Vagina (tissue), 2 donors: ENCODE results near the gene DLX1.

Experiments used
- POLR2A ChIP-seq, 2 donors: fragments of 450-650 bp; IDR thresholded peaks; one replicate each; pipeline ENCODE4 v1.6.1; 2017; ENCODE audit warnings: antibody characterized with exemption in 2 of 2, mild to moderate bottlenecking in 2 of 2, moderate library complexity in 2 of 2
- TF ChIP-seq, protein P1 (sequence below), 3 experiments: fragments of 450-650 bp in 2 of 3; fragments of 200-600 bp in 1 of 3; sonication (generic) in 1 of 3; IDR thresholded peaks; one replicate each; pipeline ENCODE4 v1.5.1; 2017 to 2019; ENCODE audit warnings: antibody characterized with exemption in 3 of 3, mild to moderate bottlenecking in 2 of 3, moderate library complexity in 2 of 3

DNA sequence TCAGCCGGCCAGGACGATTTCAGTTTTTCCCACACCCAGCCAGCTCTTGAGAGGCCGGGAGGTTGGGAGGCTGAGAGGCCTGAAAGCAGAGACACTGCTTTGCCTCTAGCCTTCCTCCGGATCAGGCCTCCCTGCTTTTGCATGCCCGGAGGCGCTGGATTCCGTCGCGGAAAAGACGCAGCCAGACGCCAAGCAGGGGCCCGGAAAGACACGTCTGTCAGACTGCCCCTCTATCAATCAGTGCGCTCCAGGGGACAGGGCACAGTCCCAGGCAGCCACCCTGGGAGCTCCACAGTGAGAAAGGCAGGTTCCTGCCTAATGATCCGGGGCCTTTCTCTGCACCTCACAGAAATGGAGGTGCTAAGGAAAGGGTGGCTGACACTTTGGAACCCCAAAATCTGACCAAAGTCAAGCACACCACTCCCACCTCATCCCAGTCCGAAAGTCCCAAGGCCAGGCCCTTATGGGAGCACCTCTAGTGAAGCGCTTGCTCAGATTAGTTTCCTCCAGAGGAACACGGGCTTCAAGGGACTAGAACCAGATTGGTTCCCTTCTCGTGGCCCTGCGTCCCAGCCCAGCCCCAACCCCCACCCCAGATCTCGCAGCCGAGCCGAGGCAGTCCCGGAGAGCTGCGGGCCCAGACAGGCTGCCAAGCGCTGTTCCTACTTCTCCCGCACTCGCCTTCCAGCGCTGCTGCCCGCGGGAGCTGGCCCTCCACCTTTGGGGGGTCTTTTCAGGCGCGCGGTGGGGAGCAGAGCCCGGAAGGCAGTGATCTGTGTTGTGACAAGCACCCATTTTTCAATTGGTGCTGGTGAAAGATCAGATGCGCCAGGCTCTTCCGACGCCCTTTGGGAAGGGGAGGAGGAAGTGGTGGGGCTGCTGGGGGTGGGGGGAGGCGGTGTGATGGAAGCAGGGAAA is 5.0 kb downstream of the DLX1 start:
- TF ChIP-seq, protein P1, sequence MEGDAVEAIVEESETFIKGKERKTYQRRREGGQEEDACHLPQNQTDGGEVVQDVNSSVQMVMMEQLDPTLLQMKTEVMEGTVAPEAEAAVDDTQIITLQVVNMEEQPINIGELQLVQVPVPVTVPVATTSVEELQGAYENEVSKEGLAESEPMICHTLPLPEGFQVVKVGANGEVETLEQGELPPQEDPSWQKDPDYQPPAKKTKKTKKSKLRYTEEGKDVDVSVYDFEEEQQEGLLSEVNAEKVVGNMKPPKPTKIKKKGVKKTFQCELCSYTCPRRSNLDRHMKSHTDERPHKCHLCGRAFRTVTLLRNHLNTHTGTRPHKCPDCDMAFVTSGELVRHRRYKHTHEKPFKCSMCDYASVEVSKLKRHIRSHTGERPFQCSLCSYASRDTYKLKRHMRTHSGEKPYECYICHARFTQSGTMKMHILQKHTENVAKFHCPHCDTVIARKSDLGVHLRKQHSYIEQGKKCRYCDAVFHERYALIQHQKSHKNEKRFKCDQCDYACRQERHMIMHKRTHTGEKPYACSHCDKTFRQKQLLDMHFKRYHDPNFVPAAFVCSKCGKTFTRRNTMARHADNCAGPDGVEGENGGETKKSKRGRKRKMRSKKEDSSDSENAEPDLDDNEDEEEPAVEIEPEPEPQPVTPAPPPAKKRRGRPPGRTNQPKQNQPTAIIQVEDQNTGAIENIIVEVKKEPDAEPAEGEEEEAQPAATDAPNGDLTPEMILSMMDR (IDR thresholded peaks at IDR 0.05) = no peak
- no peak for TF ChIP-seq POLR2A (IDR thresholded peaks at IDR 0.05)
